GM23338 (cell line): ENCODE measurements around the gene IL1RN. TPM values are rescaled to one million over a fixed set of nuclear protein-coding genes. Genes with fewer than 3 reads are reported as not detected.

ENCODE experiments used
- ATAC-seq: fragments of 200-7000 bp; cut with Tn5 transposase; 3 replicates; pipeline ENCODE4 v1.9.1; 2020
- DNase-seq: peaks from one replicate; pipeline ENCODE4 v3.0.0-alpha.2; 2015; ENCODE audit warnings: low spot score
- H2AFZ ChIP-seq: fragments of 200-600 bp; sonication (generic); 2 replicates; pipeline ENCODE4 v1.8.0; 2016; ENCODE audit warnings: antibody characterized with exemption, mild to moderate bottlenecking, moderate library complexity
- H3F3A ChIP-seq: fragments of 200-600 bp; sonication (generic); replicated peaks from 2 replicates; pipeline ENCODE4 v1.8.0; 2017; ENCODE audit warnings: antibody characterized with exemption, mixed run types, low read depth
- H3K27ac ChIP-seq: fragments of 200-600 bp; sonication (generic); 2 replicates; pipeline ENCODE4 v1.6.1; 2016; ENCODE audit warnings: low read depth
- H3K27me3 ChIP-seq: fragments of 200-600 bp; sonication (generic); 2 replicates; pipeline ENCODE4 v1.8.0; 2016; ENCODE audit warnings: mild to moderate bottlenecking, mixed run types, moderate library complexity; ENCODE audit not compliant: insufficient read depth
- H3K36me3 ChIP-seq: fragments of 200-600 bp; sonication (generic); 2 replicates; pipeline ENCODE4 v1.8.0; 2016; ENCODE audit warnings: mild to moderate bottlenecking; ENCODE audit not compliant: insufficient read depth
- H3K4me1 ChIP-seq: fragments of 200-600 bp; sonication (generic); 2 replicates; pipeline ENCODE4 v1.8.0; 2016; ENCODE audit warnings: mild to moderate bottlenecking, moderate library complexity; ENCODE audit not compliant: insufficient read depth
- H3K4me2 ChIP-seq: fragments of 200-600 bp; sonication (generic); 2 replicates; pipeline ENCODE4 v1.7.1; 2017; ENCODE audit warnings: mixed run types
- H3K4me3 ChIP-seq: fragments of 200-600 bp; sonication (generic); 2 replicates; pipeline ENCODE4 v1.6.1; 2016; ENCODE audit warnings: mixed run types
- H3K79me2 ChIP-seq: fragments of 200-600 bp; sonication (generic); replicated peaks from 2 replicates; pipeline ENCODE4 v1.8.0; 2017; ENCODE audit warnings: mild to moderate bottlenecking; ENCODE audit not compliant: insufficient read depth
- H3K9me2 ChIP-seq: fragments of 200-600 bp; sonication (generic); 2 replicates; pipeline ENCODE4 v1.8.0; 2017; ENCODE audit not compliant: insufficient read depth
- H4K20me1 ChIP-seq: fragments of 200-600 bp; sonication (generic); replicated peaks from 2 replicates; pipeline ENCODE4 v1.8.0; 2017; ENCODE audit warnings: mild to moderate bottlenecking; ENCODE audit not compliant: insufficient read depth
- H3K27ac Mint-ChIP-seq: 2 replicates; pipeline ENCODE4 v1.8.0; 2020; ENCODE audit warnings: inconsistent platforms, mild to moderate bottlenecking, moderate library complexity, mixed read lengths
- H3K27me3 Mint-ChIP-seq: 3 replicates; pipeline ENCODE4 v1.8.0; 2022; ENCODE audit warnings: low read depth, mild to moderate bottlenecking, moderate library complexity, mixed read lengths, inconsistent platforms; ENCODE audit not compliant: insufficient read depth, poor library complexity
- H3K36me3 Mint-ChIP-seq: 3 replicates; pipeline ENCODE4 v1.8.0; 2021; ENCODE audit warnings: low read depth, mild to moderate bottlenecking, inconsistent platforms, moderate library complexity, mixed read lengths
- H3K4me1 Mint-ChIP-seq: 3 replicates; pipeline ENCODE4 v1.8.0; 2020; ENCODE audit warnings: mild to moderate bottlenecking, inconsistent platforms, mixed read lengths
- H3K4me3 Mint-ChIP-seq: 3 replicates; pipeline ENCODE4 v1.8.0; 2021; ENCODE audit warnings: moderate library complexity, mild to moderate bottlenecking, inconsistent platforms, mixed read lengths
- H3K9me3 Mint-ChIP-seq: 3 replicates; pipeline ENCODE4 v1.8.0; 2020; ENCODE audit warnings: moderate library complexity, mild to moderate bottlenecking, inconsistent platforms, mixed read lengths
- CREB1 ChIP-seq: fragments of 250-450 bp; sonication (Bioruptor Pico); IDR thresholded peaks from 2 replicates; pipeline ENCODE4 v1.5.0; 2020; ENCODE audit warnings: low read depth, mild to moderate bottlenecking, moderate library complexity
- EZH2 ChIP-seq: fragments of 200-600 bp; sonication (generic); IDR thresholded peaks from one replicate; pipeline ENCODE4 v1.8.0; 2017; ENCODE audit warnings: antibody characterized with exemption, mild to moderate bottlenecking, low read depth; ENCODE audit not compliant: unreplicated experiment
- EZH2phosphoT487 ChIP-seq: fragments of 200-600 bp; sonication (generic); IDR thresholded peaks from one replicate; pipeline ENCODE4 v1.8.1; 2018; ENCODE audit warnings: antibody characterized with exemption; ENCODE audit not compliant: unreplicated experiment
- JUNB ChIP-seq: IDR thresholded peaks from one replicate; pipeline ENCODE4 v1.6.1; 2016; ENCODE audit warnings: antibody characterized with exemption; ENCODE audit not compliant: unreplicated experiment
- NANOG ChIP-seq: IDR thresholded peaks from 2 replicates; pipeline ENCODE4 v1.6.1; 2016; ENCODE audit warnings: antibody characterized with exemption, borderline replicate concordance
- POLR2AphosphoS5 ChIP-seq: IDR thresholded peaks from 2 replicates; pipeline ENCODE4 v1.6.1; 2016; ENCODE audit warnings: antibody characterized with exemption, low read depth
- STAT1 ChIP-seq: IDR thresholded peaks from one replicate; pipeline ENCODE4 v1.6.1; 2016; ENCODE audit warnings: antibody characterized with exemption; ENCODE audit not compliant: unreplicated experiment
- ZNF114 ChIP-seq: fragments of 250-450 bp; sonication (Bioruptor Pico); IDR thresholded peaks from 2 replicates; pipeline ENCODE4 v1.5.0; 2020; ENCODE audit warnings: mild to moderate bottlenecking, moderate library complexity
- ZNF331 ChIP-seq: fragments of 250-450 bp; sonication (Bioruptor Pico); IDR thresholded peaks from 2 replicates; pipeline ENCODE4 v1.5.0; 2020; ENCODE audit warnings: low read depth, mild to moderate bottlenecking, moderate library complexity
- polyA plus RNA-seq: library from polyadenylated mRNA; unstranded; fragments of >200 nt; fragmentation: Nextera tagmentation; extraction: Ambion mirVana; gene quantifications from 2 replicates; pipeline ENCODE4 v1.2.1, GENCODE V29; 2016
- total RNA-seq: library from RNA; depleted of rRNA; stranded (reverse); fragments of >200 nt; shearing (Covaris generic); gene quantifications from 2 replicates; pipeline ENCODE4 v1.2.3, GENCODE V29; 2014
- TF ChIP-seq, protein P1 (sequence below), 2 experiments: fragments of 200-600 bp in 1 of 2; sonication (generic) in 1 of 2; conservative IDR thresholded peaks; 2 replicates each; pipeline versions ENCODE4 v1.5.1 to v1.6.1; 2016 to 2017; ENCODE audit warnings: antibody characterized with exemption in 2 of 2, low read depth in 2 of 2, mild to moderate bottlenecking in 2 of 2, moderate library complexity in 1 of 2
- TF ChIP-seq, protein P2 (sequence below): fragments of 250-450 bp; sonication (Bioruptor Pico); IDR thresholded peaks from 2 replicates; pipeline ENCODE4 v1.5.0; 2020; ENCODE audit warnings: mild to moderate bottlenecking, moderate library complexity
- TF ChIP-seq, protein P3 (sequence below): IDR thresholded peaks from one replicate; pipeline ENCODE4 v1.6.1; 2018; ENCODE audit warnings: antibody characterized with exemption; ENCODE audit not compliant: unreplicated experiment

IL1RN gene
- total and polyA plus RNA-seq, 2 experiments from 2014 or later, result not detected

DNA sequence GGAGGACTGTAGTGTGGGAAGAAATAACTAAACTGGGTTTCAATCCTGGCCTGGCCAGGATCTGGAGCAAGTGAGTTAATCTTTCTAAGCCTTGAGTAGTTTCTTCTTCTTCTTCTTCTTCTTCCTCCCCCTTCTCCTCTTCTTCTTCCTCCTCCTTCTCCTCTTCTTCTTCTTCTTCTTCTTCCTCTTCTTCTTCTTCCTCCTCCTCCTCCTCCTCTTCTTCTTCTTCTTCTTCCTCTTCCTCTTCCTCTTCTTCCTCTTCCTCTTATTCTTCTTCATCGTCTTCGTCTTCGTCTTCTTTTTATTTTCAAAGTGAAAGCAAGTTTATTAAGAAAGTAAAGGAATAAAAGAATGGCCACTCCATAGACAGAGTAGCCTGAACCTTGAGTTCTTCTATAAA is 6.5 kb upstream of the IL1RN start:
- Histone ChIP-seq H3K79me2 (no peaks in the 10 kb centered on the region), H3K36me3 (no peaks in the 10 kb centered on the region), H3K9me2 (peaks cover under 1% of the 10 kb centered on the region; the same call in 1 of the 2 replicates), H2AFZ (no peak overlapping the region), H3K4me1 (no peaks in the 10 kb centered on the region), H3K4me3 (no peak overlapping the region), H3K27me3 (no peaks in the 10 kb centered on the region), H3K27ac (no peak overlapping the region), H3K4me2 (no peak overlapping the region), H4K20me1 (no peaks in the 10 kb centered on the region), H3F3A (no peaks in the 10 kb centered on the region)
- no peak for ATAC-seq
- Mint-ChIP-seq H3K4me3 (no peak overlapping the region), H3K4me1 (no peaks in the 10 kb centered on the region), H3K9me3 (no peaks in the 10 kb centered on the region), H3K27ac (no peak overlapping the region), H3K36me3 (no peaks in the 10 kb centered on the region), H3K27me3 (peaks cover 3% of the 10 kb centered on the region)
- no peak for DNase-seq
- no peak for TF ChIP-seq ZNF331 (CRISPR knock-in tag)
- TF ChIP-seq JUNB, result no peak

DNA sequence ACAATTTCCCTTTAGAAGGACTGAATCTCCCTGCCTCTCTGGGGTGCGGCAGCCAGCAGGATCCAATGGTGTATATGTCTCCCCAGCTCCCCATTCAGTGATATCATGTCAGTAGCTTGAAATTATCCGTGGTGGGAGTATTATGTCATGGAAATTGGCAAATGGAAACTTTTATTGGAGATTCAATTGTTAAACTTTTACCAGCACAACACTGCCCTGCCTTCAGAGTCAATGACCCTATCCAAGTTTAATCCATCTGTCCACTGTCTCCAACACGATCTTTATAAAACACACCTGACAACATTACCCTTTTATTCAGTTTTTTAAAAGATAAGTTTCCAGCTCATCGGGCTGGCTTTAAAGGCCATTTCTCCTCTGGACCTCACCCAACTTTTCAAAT is 5.0 kb upstream of the IL1RN start:
- DNase-seq, result no peak
- Histone ChIP-seq H3K36me3 (no peaks in the 10 kb centered on the region), H4K20me1 (no peaks in the 10 kb centered on the region), H3K9me2 (no peaks in the 10 kb centered on the region), H3K4me3 (no peak overlapping the region), H3K27me3 (no peaks in the 10 kb centered on the region), H3K79me2 (no peaks in the 10 kb centered on the region), H3K4me2 (no peak overlapping the region), H3K4me1 (no peaks in the 10 kb centered on the region), H3F3A (no peaks in the 10 kb centered on the region), H3K27ac (no peak overlapping the region), H2AFZ (no peak overlapping the region)
- H3K36me3 Mint-ChIP-seq, result no peaks in the 10 kb centered on the region
- no peaks in the 10 kb centered on the region for H3K4me1 Mint-ChIP-seq
- peaks cover 3% of the 10 kb centered on the region for H3K27me3 Mint-ChIP-seq
- H3K27ac Mint-ChIP-seq, result no peak overlapping the region
- H3K9me3 Mint-ChIP-seq, result no peaks in the 10 kb centered on the region
- ATAC-seq, result no peak
- no peak overlapping the region for H3K4me3 Mint-ChIP-seq
- TF ChIP-seq, protein P1, sequence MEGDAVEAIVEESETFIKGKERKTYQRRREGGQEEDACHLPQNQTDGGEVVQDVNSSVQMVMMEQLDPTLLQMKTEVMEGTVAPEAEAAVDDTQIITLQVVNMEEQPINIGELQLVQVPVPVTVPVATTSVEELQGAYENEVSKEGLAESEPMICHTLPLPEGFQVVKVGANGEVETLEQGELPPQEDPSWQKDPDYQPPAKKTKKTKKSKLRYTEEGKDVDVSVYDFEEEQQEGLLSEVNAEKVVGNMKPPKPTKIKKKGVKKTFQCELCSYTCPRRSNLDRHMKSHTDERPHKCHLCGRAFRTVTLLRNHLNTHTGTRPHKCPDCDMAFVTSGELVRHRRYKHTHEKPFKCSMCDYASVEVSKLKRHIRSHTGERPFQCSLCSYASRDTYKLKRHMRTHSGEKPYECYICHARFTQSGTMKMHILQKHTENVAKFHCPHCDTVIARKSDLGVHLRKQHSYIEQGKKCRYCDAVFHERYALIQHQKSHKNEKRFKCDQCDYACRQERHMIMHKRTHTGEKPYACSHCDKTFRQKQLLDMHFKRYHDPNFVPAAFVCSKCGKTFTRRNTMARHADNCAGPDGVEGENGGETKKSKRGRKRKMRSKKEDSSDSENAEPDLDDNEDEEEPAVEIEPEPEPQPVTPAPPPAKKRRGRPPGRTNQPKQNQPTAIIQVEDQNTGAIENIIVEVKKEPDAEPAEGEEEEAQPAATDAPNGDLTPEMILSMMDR (conservative IDR thresholded peaks at IDR 0.05; ENCODE audit: low read depth in 2 of 2), result no peak
- TF ChIP-seq STAT1 (no peak), ZNF331 (CRISPR knock-in tag) (no peak), ZNF114 (no peak), JUNB (no peak), POLR2AphosphoS5 (no peak), NANOG (no peak), EZH2 (no peak), CREB1 (CRISPR knock-in tag) (no peak), EZH2phosphoT487 (no peak)
- TF ChIP-seq, protein P2, sequence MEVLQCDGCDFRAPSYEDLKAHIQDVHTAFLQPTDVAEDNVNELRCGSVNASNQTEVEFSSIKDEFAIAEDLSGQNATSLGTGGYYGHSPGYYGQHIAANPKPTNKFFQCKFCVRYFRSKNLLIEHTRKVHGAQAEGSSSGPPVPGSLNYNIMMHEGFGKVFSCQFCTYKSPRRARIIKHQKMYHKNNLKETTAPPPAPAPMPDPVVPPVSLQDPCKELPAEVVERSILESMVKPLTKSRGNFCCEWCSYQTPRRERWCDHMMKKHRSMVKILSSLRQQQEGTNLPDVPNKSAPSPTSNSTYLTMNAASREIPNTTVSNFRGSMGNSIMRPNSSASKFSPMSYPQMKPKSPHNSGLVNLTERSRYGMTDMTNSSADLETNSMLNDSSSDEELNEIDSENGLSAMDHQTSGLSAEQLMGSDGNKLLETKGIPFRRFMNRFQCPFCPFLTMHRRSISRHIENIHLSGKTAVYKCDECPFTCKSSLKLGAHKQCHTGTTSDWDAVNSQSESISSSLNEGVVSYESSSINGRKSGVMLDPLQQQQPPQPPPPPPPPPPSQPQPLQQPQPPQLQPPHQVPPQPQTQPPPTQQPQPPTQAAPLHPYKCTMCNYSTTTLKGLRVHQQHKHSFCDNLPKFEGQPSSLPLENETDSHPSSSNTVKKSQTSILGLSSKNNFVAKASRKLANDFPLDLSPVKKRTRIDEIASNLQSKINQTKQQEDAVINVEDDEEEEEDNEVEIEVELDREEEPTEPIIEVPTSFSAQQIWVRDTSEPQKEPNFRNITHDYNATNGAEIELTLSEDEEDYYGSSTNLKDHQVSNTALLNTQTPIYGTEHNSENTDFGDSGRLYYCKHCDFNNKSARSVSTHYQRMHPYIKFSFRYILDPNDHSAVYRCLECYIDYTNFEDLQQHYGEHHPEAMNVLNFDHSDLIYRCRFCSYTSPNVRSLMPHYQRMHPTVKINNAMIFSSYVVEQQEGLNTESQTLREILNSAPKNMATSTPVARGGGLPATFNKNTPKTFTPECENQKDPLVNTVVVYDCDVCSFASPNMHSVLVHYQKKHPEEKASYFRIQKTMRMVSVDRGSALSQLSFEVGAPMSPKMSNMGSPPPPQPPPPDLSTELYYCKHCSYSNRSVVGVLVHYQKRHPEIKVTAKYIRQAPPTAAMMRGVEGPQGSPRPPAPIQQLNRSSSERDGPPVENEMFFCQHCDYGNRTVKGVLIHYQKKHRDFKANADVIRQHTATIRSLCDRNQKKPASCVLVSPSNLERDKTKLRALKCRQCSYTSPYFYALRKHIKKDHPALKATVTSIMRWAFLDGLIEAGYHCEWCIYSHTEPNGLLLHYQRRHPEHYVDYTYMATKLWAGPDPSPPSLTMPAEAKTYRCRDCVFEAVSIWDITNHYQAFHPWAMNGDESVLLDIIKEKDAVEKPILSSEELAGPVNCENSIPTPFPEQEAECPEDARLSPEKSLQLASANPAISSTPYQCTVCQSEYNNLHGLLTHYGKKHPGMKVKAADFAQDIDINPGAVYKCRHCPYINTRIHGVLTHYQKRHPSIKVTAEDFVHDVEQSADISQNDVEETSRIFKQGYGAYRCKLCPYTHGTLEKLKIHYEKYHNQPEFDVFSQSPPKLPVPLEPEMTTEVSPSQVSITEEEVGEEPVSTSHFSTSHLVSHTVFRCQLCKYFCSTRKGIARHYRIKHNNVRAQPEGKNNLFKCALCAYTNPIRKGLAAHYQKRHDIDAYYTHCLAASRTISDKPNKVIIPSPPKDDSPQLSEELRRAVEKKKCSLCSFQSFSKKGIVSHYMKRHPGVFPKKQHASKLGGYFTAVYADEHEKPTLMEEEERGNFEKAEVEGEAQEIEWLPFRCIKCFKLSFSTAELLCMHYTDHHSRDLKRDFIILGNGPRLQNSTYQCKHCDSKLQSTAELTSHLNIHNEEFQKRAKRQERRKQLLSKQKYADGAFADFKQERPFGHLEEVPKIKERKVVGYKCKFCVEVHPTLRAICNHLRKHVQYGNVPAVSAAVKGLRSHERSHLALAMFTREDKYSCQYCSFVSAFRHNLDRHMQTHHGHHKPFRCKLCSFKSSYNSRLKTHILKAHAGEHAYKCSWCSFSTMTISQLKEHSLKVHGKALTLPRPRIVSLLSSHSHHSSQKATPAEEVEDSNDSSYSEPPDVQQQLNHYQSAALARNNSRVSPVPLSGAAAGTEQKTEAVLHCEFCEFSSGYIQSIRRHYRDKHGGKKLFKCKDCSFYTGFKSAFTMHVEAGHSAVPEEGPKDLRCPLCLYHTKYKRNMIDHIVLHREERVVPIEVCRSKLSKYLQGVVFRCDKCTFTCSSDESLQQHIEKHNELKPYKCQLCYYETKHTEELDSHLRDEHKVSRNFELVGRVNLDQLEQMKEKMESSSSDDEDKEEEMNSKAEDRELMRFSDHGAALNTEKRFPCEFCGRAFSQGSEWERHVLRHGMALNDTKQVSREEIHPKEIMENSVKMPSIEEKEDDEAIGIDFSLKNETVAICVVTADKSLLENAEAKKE (CRISPR knock-in tag), result no peak
- TF ChIP-seq, protein P3, sequence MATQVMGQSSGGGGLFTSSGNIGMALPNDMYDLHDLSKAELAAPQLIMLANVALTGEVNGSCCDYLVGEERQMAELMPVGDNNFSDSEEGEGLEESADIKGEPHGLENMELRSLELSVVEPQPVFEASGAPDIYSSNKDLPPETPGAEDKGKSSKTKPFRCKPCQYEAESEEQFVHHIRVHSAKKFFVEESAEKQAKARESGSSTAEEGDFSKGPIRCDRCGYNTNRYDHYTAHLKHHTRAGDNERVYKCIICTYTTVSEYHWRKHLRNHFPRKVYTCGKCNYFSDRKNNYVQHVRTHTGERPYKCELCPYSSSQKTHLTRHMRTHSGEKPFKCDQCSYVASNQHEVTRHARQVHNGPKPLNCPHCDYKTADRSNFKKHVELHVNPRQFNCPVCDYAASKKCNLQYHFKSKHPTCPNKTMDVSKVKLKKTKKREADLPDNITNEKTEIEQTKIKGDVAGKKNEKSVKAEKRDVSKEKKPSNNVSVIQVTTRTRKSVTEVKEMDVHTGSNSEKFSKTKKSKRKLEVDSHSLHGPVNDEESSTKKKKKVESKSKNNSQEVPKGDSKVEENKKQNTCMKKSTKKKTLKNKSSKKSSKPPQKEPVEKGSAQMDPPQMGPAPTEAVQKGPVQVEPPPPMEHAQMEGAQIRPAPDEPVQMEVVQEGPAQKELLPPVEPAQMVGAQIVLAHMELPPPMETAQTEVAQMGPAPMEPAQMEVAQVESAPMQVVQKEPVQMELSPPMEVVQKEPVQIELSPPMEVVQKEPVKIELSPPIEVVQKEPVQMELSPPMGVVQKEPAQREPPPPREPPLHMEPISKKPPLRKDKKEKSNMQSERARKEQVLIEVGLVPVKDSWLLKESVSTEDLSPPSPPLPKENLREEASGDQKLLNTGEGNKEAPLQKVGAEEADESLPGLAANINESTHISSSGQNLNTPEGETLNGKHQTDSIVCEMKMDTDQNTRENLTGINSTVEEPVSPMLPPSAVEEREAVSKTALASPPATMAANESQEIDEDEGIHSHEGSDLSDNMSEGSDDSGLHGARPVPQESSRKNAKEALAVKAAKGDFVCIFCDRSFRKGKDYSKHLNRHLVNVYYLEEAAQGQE, result no peak
